ENCODE results near the gene GOLGA6A.

Gene GOLGA6A

DNA sequence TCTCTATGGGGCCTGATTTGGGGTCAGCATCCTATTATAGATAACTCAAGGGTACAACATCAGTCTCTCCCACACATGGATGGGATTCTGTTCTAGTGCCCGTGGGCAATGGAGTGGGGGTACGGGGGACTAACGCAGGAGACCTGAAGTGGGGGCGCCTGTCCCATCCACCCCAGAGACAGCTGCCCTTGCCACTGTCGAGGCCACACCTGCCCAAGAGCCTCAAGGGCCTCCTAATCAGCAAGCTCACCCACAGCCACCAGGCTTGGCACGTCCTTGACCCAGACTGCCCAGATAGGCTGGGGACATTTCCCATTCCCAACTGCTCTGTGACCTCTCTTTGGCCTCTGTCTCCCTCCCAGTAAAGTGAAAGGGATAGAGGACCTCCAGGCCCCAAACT lies 39.5 kb upstream of the GOLGA6A start:
- TF ChIP-seq, protein P1, sequence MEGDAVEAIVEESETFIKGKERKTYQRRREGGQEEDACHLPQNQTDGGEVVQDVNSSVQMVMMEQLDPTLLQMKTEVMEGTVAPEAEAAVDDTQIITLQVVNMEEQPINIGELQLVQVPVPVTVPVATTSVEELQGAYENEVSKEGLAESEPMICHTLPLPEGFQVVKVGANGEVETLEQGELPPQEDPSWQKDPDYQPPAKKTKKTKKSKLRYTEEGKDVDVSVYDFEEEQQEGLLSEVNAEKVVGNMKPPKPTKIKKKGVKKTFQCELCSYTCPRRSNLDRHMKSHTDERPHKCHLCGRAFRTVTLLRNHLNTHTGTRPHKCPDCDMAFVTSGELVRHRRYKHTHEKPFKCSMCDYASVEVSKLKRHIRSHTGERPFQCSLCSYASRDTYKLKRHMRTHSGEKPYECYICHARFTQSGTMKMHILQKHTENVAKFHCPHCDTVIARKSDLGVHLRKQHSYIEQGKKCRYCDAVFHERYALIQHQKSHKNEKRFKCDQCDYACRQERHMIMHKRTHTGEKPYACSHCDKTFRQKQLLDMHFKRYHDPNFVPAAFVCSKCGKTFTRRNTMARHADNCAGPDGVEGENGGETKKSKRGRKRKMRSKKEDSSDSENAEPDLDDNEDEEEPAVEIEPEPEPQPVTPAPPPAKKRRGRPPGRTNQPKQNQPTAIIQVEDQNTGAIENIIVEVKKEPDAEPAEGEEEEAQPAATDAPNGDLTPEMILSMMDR (IDR thresholded peaks at IDR 0.05): no peak

DNA sequence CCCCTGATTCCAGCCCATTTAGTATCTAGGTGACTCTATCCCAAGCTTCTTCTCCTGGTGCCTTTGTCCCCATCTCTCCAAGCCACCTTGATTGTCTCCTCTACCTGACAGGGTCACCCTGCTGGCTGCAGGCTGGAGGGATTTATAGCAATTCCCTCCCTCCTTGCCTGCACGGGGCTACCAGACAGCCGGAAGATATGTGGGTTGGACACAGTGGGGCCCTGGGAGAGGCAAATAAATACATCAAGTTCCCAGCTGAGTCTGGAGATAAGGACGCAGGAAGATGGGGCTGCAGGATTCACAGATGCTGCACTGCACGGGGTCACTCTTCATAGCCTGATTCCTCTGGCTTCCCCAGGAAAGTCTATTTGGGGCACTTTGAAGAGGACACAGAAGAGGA lies 38.7 kb upstream of the GOLGA6A start:
- TF ChIP-seq, protein P1 (IDR thresholded peaks at IDR 0.05): no peak

DNA sequence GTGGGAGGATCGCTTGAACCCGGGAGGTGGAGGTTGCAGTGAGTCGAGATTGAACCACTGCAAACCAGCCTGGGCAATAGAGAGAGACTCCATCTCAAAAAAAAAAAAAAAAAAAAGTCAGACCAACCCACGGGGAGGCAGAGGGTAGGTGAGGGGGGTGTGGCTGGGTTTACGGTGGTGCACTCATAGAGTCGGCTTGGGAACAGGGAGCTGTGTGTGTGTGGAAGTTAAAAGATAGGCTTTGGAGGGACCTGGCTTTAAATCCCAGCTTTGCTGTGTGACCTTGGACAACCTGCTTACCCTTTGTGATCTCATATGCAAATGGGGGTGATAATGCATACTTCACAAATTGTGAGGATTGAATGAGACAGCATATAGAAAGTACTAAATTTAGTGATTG lies 38.1 kb upstream of the GOLGA6A start:
- TF ChIP-seq, protein P1 (IDR thresholded peaks at IDR 0.05): no peak

DNA sequence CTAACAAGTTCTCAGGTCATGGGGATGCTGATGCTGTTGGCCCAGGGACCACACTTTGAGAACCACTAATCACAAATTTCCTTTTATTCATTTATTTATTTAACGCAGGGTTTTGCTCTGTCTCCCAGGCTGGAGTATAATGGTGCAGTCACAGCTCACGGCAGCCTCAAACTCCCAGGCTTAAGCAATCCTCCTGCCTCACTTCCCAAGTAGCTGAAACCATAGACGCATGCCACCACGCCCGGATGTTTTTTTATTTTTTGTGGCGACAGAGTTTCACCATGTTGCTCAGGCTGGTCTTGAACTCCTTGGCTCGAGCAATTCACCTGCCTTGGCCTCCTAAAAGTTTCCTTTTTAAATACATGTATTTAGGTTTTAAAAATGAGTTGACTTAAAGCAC lies 27.4 kb upstream of the GOLGA6A start:
- TF ChIP-seq, protein P1 (IDR thresholded peaks at IDR 0.05): no peak

DNA sequence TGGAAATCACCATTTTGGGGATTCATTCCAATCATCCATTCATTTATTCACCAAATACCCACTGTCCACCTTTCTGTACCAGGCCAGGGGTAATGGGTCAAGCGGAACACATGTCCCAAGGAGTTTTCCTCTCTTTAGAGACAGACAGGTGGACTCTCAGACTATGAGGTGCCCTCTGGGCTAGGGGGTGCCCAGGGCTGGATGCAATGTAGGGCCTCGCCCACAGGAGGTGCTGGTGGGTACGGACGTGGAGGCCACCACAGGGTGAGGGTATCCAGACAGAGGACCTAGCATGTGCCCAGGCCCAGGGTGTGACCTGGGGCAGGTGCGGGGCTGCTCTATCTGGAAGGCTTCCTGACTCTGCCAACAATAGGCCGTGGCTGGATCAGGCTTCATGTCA lies 26.3 kb upstream of the GOLGA6A start:
- TF ChIP-seq, protein P1 (IDR thresholded peaks at IDR 0.05): 0 out of 2 replicates have a peak, but pooled peaks have one; percentile 11

DNA sequence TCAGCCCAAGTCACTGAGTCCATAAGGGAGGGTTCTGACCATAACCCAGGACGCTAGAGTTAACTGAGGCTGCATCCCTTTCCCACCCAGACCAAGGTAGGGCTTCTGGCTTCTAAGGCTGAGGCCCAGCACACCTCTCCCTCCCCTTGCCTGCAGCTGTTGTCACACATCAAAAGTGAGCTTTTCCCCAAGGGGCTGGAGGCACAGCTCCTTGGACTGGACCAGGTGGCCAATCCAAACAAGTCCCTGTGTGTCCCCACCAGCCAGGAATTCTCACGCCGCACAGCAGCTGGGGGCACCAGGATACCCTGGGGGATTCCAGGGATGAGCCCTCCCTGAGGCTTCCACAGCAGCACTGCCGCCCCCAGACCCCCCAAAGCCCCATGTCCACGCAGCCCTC lies 25.8 kb upstream of the GOLGA6A start:
- TF ChIP-seq, protein P1 (IDR thresholded peaks at IDR 0.05): no peak

DNA sequence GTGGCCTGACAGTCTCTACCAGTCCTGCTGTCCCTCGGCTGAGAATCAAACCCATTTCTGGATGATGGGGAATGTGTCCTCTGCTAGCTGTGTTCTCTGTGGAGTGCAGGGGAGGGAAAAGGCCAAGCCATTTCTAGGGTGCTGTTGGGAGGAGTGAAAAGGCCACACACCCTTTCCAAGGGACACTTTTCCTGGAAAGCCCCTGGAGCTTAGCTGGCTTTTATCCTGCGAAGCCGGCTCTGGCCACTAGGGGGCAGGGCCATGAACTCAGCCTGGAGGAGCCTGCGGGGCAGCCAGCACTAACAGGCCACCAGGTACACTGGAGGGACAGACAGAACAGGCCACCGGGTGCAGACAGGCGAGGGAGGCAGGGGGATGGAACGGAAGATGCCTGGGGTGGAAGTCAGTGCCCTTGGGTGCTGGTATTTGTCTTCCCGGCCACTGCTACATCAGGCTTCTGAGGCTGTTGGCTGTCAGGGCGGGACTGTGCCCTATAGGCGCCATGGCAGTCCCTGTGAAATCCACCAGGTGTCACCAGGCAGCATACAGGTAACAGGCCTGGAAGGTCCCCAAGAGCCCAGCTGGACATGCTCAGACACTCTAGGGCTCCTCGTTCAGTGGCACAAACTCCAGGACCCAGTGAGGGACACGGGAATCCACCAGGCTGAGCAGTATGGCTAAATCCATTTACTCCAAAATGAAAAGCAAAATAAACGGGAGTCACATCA lies 16.5 kb downstream of the GOLGA6A start:
- TF ChIP-seq, protein P1 (IDR thresholded peaks at IDR 0.05): peak; percentile 43

DNA sequence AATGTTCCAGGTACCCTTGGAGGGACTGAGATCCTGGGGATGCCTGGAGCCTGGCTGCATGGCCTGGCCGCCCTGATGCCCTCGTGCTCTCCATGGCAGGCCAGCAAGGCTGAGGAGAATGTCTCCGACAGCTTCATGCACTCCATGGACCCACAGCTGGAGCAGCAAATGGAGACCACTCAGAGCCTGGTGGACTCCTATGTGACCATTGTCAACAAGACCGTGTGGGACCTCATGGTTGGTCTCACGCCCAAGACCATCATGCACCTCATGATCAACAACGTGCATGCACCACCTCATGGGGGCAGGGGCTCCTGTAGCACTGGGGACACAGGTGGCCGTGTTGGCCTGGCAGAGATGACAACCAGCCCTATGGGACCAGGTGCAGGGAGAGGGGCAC lies 19.7 kb downstream of the GOLGA6A start:
- TF ChIP-seq, protein P1 (IDR thresholded peaks at IDR 0.05): no peak

All from LNCAP (cell line).